Left renal pelvis (tissue), 4 donors: ENCODE results near the gene AK4. TPM values are rescaled to one million over a fixed set of nuclear protein-coding genes. Genes with fewer than 3 reads are reported as not detected.
"Not testable (repeated sequence)": the region's sequence is repeated elsewhere in the genome, so short reads cannot be mapped to it uniquely, and the experiment has no call there.

ENCODE experiments used
- DNase-seq, 4 donors: peaks; one replicate each; pipeline ENCODE4 v3.0.0-alpha.2; 2013; ENCODE audit warnings: low read depth in 4 of 4, low spot score in 3 of 4
- polyA plus RNA-seq, 4 donors: library from polyadenylated mRNA; unstranded; fragments of 120-200 nt; gene quantifications; one replicate each; pipeline ENCODE4 v1.2.1, GENCODE V29; 2013; ENCODE audit not compliant: insufficient read length in 4 of 4

Gene AK4
- polyA plus RNA-seq, 4 donors: 7.0 to 60.6 (median 44.0) TPM

DNA sequence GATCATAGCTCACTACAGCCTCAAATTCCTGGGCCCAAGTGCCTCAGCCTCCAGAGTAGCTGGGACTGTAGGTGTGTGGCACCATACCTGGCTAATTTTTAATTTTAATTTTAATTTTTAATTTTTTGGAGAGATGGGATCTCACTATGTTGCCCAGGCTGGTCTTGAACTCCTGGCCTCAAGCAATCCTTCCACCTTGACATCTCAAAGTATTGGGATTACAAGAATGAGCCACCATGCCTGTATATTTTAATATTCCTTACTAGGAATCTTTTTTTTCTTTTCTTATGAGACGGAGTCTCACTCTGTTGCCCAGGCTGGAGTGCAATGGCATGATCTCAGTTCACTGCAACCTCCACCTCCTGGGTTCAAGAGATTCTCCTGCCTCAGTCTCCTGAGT, 89.1 kb downstream of the AK4 start:
- DNase-seq: not testable (repeated sequence)

DNA sequence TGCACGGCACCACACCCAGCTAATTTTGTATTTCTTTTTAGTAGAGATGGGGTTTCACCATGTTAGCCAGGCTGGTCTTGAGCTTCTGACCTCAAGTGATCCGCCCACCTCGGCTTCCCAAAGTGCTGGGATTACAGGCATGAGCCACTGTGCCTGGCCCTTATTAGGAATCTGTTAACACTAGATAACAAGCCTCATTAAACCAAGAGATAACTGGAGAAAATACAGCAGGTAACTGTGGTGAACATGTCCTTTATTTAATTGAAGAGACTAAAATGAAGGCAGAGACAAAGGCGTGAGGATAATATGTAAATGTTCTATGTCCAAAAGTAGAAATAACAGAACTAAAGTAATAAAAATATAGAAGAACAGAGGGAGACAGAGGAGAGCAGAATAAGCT, 89.5 kb downstream of the AK4 start:
- no peak for DNase-seq

DNA sequence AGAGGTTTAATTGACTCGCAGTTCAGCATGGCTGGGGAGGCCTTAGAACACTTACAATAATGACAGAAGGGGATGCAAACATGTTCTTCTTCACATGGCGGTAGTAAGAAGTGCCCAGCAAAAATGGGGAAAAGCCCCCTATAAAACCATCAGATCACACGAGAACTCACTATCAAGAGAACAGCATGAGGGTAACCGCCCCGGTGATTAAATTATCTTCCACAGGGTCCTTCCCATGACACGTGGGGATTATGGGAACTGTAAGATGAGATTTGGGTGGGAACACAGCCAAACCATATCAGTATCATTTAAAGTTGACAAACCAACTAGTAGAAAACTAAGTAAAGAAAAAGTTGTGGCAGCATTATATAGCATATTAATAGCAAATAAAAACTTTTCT, 90.0 kb downstream of the AK4 start:
- DNase-seq: no peak

DNA sequence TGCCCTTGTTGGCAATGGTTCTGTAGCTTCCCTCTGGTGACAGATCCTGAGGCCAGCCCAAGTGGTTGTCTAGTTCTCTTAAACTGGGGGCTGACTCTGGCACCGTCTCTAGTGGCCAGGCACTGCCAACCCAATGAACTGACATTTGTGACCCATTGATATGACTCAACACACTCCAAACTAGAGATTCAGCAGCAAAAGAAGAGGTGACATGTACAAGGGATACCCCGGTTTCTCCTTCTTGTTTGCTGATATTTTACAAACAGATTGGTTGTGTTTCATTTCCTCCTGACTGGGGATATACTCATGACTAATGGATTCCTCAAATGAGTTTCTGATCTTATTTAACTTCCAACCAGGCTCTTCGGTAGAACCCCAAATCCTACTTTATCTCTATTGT, 95.5 kb downstream of the AK4 start:
- no peak for DNase-seq

DNA sequence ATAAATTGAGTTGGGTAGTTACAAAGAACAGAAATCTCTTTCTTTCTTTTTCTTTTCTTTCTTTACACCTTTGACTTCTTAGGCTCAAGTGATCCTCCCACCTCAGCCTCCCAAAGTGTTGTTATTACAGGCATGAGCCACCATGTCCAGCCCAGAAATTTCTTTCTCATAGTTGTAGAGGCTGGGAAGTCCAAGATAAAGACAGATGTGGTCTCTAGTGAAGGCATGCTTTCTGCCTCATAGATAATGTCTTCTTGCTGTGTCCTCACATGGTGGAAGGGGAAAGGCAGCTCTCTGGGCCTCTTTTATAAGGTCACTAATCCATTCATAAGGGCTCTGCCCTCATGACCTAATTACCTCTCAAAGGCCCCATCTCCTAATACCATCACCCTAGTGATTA, 97.3 kb downstream of the AK4 start:
- no peak for DNase-seq

DNA sequence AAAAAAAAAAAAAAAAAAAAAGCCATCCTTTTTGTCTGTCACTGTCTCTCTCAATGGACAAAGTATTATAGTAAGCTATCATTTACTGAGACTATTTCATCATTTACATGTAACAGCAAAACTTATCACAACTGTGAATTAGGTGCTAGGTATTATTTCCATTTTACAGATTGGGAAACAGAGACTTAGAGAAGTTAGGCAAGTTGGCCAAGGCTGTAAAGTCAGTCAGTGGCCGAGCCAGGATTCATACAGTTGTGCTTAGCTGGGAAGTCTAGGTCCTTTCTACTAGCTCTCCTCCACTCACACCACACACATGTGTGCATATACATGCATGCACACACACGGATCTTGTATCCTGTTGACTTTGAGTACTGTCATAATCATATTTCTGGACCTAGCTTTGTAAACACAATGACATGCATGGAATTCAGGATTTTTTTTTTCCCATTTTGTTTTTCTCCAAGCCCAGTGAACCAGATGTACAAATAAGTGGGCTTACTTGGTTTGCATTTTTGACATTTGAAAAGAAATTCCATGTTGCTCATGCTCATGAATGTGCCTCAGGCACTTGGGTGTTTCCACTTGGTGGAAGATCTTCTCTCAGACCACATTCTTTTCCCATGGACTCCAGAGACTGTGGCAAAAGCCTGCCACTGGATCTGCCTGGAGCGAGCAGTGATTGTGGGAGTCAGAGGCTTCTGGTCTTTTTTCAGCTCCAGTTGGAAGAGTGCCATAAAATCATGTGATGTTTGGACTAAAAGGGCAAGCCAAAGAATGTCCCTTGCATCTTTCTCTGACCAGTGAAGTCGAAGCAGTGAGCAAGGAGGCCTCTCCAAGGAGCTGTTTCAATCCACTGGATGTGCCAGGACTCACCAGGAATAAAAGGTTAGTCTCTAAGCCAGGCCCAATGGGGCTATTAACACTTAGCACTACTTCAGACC, 99.7 kb downstream of the AK4 start:
- DNase-seq: no peak

DNA sequence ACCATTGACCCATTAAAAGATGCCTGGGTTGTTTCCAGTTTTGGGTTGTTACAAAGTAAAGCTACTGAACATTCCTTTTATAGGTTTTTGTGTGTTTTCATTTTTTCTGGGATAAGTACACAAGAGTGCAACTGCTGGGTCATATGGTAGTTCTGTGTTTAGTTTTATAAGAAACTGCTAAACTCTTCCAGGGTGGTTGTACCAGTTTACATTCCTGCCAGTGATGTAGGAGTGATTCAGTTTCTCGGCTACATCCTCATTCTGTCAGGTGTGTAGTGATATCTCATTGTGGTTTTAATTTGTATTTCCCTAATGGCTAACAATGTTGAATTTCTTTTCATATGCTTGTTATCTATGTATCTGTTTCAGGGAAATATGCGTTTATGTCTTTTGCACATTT, 102.8 kb downstream of the AK4 start:
- no peak for DNase-seq

DNA sequence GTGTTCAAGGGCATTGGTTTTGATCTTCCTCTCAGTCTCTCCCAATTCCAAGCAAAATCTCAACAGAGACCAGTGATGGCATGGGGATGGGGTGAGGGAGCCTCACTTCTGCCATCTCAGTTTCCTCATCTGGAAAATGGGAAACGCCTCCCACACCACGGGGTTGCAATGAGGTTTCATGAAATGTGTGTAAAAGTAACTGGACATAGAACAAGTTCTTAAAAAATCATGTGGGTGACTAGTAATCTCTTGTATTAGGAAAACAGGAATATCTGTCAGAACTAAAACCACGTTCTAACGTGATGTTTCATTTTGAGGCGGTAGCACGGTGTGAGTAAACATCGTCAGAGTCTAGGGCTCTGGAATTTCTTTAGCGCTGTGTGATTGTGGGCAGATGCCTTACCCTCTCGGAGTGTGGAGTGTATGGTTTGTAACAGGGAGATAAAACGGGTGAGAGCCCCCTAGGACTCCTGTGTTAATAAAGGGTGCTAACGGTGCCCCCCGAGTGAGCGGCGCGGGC, 105.9 kb downstream of the AK4 start:
- no peak for DNase-seq

DNA sequence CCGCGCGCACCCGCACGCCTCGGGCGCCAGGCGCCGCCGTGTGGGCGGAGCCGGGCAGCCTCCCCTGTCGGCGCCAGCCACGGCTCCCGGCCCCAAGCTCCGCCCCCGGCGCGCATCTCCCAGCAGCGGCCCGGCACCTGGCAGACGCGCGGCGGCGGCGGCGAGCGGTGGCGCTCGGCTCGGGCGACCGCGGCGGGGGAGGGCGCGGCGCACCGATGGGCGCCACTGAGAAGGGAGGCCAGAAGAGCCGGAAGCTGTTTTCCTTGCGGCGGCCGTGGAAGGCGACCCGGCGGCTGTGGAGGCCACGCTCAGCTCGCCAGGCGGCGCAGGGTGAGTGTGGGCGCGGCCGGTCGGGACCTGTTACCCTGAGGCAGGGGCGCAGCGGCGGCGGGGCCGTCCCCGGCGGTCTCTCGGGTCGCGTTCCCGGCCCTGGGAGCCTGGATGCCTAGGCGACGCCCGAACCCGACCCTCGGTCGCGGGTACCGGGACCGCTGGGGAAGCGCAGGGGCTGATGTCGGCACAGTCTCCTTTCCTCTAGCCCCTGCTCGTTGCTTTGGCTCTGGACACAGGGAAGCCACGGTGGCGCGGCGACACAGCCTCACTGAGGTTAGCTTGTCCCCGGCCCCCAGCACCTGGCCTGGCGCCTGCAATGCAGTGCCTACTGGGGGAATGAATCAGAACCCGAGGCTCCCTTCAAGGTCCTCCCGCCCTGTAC, 106.5 kb downstream of the AK4 start:
- no peak for DNase-seq

DNA sequence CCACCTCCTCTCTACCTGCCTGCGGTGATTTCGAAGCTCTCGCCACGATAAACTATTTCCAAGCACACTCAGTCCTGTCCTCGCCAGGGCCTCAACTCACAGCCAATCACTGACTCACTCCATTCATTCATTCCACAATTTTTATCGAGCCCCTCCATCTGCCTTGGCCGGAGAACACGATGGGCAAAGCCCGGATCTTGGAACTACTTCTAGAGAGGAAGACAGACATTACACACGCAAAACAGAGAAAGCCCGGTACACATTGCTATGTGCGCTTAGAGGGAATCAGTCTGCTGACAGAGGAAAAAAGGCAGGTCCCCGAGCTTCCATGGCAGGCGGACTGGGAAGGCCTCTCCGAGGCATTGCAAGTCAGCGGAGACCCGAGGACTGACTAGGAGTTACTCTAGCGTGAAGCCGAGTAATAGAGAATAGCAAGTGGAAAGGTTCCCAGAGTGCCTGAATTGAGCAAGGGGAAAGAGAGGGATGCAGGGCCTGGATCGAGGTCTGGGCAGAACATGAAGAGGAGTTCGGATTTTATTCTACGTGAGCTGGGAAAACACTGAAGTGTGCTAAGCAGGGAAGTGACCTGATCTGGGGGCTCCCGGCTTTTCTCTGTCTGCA, 107.1 kb downstream of the AK4 start:
- DNase-seq: no peak

DNA sequence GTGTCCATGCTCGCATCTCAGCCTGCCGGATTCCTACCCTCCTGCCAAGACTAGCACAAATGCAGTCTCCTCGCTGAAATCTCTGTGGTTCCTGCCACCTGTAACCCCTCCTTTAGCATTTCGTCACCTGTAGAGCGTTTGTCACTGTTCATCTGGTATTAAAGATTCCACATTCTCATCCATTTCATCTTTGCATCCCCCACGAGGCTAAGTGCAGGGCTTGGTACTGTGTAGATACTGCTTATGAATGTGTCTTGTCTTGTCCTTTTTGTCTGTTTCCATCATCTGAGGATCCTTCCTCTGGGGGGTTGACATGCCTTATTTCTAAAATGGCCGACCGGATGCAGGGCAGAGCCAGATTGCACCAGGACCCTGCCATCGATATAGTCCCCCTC, 107.7 kb downstream of the AK4 start:
- no peak for DNase-seq

DNA sequence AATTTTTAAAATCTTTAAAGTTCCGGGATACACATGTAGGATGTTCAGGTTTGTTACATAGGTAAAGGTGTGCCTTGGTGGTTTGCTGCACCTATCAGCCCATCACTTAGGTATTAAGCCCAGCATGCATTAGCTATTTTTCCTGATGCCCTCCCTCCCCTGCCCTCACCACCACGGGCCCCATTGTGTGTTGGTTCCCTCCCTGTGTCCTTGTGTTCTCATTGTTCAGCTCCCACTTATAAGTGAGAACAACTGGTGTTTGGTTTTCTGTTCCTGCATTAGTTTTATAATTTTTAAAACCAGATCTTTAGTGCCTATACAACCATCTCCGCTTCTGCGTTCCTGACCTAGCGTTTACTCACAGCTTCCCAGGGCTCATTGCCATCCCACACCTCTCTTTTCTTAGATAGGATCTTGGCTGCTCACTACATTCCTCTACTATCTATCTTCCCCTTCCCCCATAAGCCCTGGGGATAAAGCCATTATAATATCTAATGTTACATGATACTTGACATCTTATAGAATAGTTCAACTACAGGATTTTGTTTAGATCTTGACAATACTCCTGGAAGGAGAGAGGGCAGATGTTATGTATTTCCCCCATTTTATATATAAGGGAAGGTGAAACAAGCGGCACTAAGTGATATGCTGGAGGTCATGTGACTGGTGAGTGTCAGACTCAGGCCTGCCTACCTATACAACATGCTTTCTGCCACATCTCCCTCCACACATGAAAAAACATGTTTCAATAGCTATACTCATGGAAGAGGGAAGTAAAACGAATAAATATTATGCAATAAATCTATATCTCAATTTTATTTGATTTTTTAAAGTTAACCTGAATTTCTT, 109.1 kb downstream of the AK4 start:
- DNase-seq: no peak

DNA sequence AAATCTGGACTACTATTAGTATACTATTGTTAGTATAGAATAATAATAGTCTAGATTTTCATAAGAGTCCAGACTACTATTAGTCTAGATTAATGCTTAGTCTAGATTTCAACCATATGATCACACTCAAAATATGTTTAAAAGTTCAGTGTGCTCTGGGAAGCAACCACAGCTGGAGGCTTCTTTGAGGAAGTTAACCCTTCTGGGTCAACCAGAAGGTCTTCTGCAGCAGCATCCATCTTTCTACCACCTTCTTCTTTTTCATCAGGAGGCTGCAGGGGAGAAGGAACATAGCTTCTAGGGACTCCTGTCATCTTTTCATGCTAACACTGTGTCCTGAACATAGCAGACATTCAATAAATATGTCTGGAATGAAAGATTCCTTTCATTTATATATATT, 110.1 kb downstream of the AK4 start:
- DNase-seq: no peak

DNA sequence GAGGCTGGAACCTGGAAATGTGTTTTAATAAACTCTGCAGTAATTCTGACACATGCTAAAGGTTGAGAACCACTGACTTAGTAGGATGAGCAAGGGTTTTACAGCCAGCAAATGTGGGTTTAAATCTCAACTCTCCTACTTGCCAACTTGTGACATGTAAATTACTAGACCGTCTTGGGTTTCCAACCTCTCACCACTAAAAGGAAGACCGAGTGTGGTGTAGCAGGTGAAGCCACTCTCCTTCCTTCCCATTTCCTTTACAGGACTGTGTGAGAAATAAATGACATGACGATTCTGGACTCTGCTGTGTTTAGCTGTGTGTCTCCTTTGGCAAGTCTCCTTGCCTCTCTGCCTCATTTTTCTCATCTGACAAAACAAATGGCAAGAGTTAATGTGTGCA, 111.8 kb downstream of the AK4 start:
- no peak for DNase-seq

DNA sequence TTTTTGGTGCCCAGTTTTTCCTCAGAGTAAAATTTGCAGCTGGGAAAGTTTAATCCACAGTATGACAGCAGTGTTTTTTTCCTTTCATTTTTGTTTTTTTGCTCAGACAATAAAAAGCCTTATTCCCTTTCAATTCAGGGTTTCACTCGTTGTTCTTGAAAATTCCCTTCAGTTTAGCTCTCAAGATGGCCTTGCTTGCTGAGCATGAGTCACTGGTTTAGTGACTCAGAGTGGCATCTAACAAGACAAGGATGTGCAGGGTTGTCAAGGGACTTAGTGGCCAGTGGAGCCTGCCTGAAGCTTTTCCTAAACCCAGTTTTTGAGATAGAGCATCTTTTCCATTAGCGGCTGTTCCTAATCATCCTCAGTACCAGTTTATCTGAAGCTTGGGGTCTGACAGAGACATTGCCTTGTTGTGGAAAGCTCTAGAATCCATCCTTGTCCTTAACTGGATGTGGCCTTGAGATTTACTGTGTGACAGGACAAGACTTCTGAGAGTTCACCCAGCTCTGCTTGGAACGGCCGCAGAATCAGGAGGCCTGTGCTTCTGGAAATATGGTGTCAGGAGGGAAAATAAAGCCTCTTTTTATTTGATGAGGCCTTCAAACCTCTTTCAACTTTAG, 113.0 kb downstream of the AK4 start:
- DNase-seq: no peak

DNA sequence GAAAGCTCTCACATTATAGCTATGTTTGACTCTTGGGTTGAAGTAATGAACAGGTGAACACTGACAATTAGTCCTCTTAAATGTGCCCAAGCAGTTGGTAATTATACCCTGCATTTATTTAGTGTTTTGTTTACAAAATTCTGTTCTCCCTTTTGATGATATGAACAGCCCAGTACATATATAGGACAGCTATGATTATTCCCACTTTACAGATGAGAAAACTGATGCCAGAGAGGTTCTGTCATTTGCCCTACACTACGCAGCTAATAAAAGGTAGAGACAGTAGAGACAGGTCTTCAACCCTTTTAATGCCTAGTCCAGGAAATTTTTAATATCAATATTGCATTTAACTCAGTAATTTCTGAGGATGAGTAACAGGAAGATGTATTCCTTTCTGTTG, 115.3 kb downstream of the AK4 start:
- no peak for DNase-seq

DNA sequence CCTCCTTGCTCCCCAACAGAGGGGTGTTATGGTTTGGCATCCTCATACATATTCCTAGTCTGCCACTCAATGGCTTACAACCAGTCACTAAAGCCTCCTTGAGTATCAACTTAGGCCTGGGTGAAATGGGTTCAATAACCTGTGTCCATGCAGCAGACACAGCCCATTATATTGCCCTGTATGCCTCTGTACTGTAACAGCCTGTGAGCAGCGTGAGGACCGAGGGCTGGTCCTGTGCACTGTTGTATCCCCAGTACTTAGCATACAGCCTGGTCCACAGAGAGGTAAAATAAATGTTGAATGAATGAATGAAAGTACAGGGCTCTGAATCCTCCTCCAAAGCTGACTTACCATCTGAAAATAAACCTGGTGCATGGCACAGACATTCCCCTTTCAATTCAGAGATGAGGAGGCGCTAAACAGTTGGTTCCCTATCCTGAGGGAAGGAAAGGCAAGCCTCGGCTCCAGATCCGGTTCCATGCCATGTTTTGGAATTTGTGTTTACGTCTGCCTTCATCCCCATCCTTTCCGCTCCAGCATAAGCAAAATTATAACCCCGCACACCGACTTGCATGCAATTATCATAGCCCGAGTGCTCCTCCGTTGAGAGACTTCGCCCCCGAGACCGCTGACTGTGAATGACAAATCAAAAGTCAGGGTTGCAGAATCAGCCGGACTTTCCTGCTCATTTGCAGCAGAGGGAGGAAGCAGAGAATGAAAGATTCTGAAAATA, 116.4 kb downstream of the AK4 start:
- DNase-seq: no peak

DNA sequence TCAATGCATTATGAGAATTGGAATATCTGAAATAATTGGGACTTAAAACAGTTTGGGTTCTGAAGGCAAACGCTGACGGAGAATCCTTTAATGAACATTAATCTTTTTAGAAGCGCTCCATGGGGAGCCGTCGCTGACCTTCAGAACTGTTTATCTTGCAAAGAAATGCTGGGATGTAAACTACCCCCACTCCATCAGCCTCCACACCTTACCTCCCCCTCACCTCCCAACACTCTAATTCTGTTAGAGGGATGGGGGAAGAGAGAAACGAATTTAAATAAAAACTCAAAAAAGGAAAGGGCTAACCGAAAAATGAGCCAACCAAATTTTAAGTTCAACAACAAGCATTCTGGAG, 117.3 kb downstream of the AK4 start:
- no peak for DNase-seq

DNA sequence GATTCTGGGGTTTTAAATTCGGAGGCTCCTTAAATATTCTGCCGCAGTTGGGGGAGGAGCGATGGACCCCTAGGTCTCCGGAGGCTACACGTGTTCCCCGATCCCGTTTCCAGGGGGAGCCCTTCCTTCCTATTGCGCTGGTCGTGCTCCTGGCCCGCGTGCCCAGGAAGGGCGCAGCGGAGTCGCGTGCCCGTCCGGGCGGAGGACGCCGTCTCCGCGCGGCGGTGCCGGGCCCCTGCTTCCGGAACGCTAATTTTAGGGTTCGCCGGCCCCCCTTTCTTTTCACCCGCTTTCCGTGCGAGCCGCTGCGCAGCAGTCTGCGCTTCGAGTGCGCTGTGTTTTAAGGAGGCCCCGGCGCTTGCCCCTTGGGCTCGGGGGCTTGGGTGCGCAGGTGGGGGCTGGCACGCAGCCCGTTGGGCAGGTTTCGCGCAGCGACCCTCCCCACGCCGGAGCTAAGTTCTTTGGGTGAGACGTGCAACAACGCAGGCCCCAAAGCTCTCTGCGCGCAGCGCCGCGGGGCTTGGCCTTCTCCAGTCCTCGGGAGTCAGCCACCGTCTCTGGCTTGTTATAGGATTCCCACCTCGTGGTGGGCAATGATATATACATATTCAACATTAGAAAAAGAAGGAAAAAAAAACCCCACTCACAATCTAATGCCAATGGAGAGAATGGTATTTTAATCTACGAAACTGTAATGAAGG, 117.8 kb downstream of the AK4 start:
- no peak for DNase-seq
